Common myeloid progenitor, CD34-positive (primary cell): ENCODE results near the gene PPP1R16B.

Experiments
- CTCF ChIA-PET: fragments of 350-600 bp; sonication (Branson Sonifier 250); formaldehyde crosslinking; loops from one replicate; lab custom pipeline; 2021; ENCODE audit warnings: antibody characterized with exemption; lab: Charles Lee
- POLR2A ChIA-PET: fragments of 350-600 bp; sonication (Branson Sonifier 250); formaldehyde crosslinking; loops from one replicate; lab custom pipeline; 2021; ENCODE audit warnings: antibody characterized with exemption; lab: Charles Lee
- DNase-seq, 3 donors: peaks; one replicate each; pipeline versions ENCODE4 v3.0.0 to v3.0.0-alpha.2; 2013
- H3K27ac ChIP-seq, 2 experiments: 1 replicate in 1 of 2; 2 replicates in 1 of 2; pipeline ENCODE4 v1.7.0; 2013; ENCODE audit warnings: inconsistent platforms in 2 of 2, low read length in 2 of 2, mild to moderate bottlenecking in 2 of 2, low read depth in 1 of 2, moderate library complexity in 1 of 2; ENCODE audit not compliant: severe bottlenecking in 2 of 2, insufficient read depth in 1 of 2, poor library complexity in 1 of 2
- H3K27me3 ChIP-seq, 5 experiments: replicated peaks in 2 of 5; 1 replicate in 3 of 5; 2 replicates in 2 of 5; pipeline versions ENCODE4 v1.6.1 to v1.7.0; 2013; ENCODE audit warnings: low read length in 4 of 5, mild to moderate bottlenecking in 2 of 5, moderate library complexity in 2 of 5, inconsistent platforms in 1 of 5; ENCODE audit not compliant: insufficient read depth in 5 of 5, control insufficient read depth in 4 of 5
- H3K36me3 ChIP-seq, 4 experiments: 1 replicate in 2 of 4; 2 replicates in 2 of 4; pipeline versions ENCODE4 v1.6.1 to v1.7.0; 2013; ENCODE audit warnings: low read length in 3 of 4, control low read depth in 1 of 4, mild to moderate bottlenecking in 1 of 4; ENCODE audit not compliant: control insufficient read depth in 4 of 4, insufficient read depth in 4 of 4
- H3K4me1 ChIP-seq, 4 experiments: 1 replicate in 3 of 4; 2 replicates in 1 of 4; pipeline versions ENCODE4 v1.6.1 to v1.7.1; 2013; ENCODE audit warnings: low read length in 3 of 4, mild to moderate bottlenecking in 3 of 4, control low read depth in 1 of 4, inconsistent platforms in 1 of 4, moderate library complexity in 1 of 4; ENCODE audit not compliant: control insufficient read depth in 4 of 4, insufficient read depth in 4 of 4; ENCODE audit errors: control extremely low read depth in 1 of 4
- H3K4me3 ChIP-seq, 7 experiments: 1 replicate in 4 of 7; 2 replicates in 3 of 7; pipeline versions ENCODE4 v1.5.1 to v1.7.0; 2013; ENCODE audit warnings: mild to moderate bottlenecking in 7 of 7, low read length in 6 of 7, moderate library complexity in 6 of 7, inconsistent platforms in 2 of 7, low read depth in 2 of 7, control low read depth in 1 of 7; ENCODE audit not compliant: insufficient read depth in 4 of 7, control insufficient read depth in 1 of 7; ENCODE audit errors: extremely low read depth in 1 of 7
- H3K9me3 ChIP-seq, 5 experiments: 1 replicate in 4 of 5; 2 replicates in 1 of 5; pipeline versions ENCODE4 v1.6.1 to v1.7.1; 2013; ENCODE audit warnings: low read length in 4 of 5, mild to moderate bottlenecking in 2 of 5, inconsistent platforms in 1 of 5, low read depth in 1 of 5, moderate library complexity in 1 of 5; ENCODE audit not compliant: control insufficient read depth in 4 of 5, insufficient read depth in 2 of 5; ENCODE audit errors: control extremely low read depth in 1 of 5
- WGBS: methylation state at CpG from one replicate; pipeline ENCODE4 v1.1.5; 2013; ENCODE audit not compliant: insufficient coverage; 5-methylcytosine and 5-hydroxymethylcytosine counted together

Gene PPP1R16B

GRCh38 chr20:38905375-38905774 lies 99.9 kb downstream of the PPP1R16B start:
- H3K9me3 ChIP-seq: peaks cover 0 to 10% (median 0%) of the 10 kb centered on the region in 5 experiments

GRCh38 chr20:38907918-38908677 lies 102.6 kb downstream of the PPP1R16B start:
- Histone ChIP-seq H3K9me3 (peaks cover 0 to 10% (median 0%) of the 10 kb centered on the region in 5 experiments), H3K4me3 (no peak overlapping the region), H3K36me3 (peaks cover 4 to 51% (median 18%) of the 10 kb centered on the region in 4 experiments), H3K27me3 (no peaks in the 10 kb centered on the region), H3K27ac (no peak overlapping the region), H3K4me1 (no peaks in the 10 kb centered on the region)
- ChIA-PET POLR2A (interaction anchor here (1.1 kb wide), 1 partner anchor 45 kb away, joined by 3 read pairs; no protein-coding TSS in a partner anchor), CTCF (interaction anchor here (0.8 to 1.6 kb wide), 4 partner anchors 9 to 18 kb away, joined by 3 to 5 read pairs (median 4); partner anchors contain the start of gene FAM83D)
- DNase-seq: no peak
- 98% methylated on average over 12 of the region's 13 CpGs for WGBS

More at GRCh38 chr20:38905375-38905774, 99.9 kb downstream of the PPP1R16B start:
- Histone ChIP-seq H3K4me3 (no peak overlapping the region), H3K27me3 (no peaks in the 10 kb centered on the region), H3K4me1 (peaks cover 0 to 8% (median 2%) of the 10 kb centered on the region in 4 experiments), H3K36me3 (peaks cover 4 to 62% (median 19%) of the 10 kb centered on the region in 4 experiments), H3K27ac (no peak overlapping the region)
- CTCF ChIA-PET: interaction anchor here (1.4 to 1.5 kb wide), 2 partner anchors 11 to 19 kb away, joined by 3 to 4 read pairs; no protein-coding TSS in a partner anchor
- POLR2A ChIA-PET: no interaction called here
- DNase-seq: no peak
- 17% methylated on average over 1 of the region's 1 CpG for WGBS

GRCh38 chr20:38915355-38915754 lies 109.9 kb downstream of the PPP1R16B start:
- WGBS: 96% methylated on average over 5 of the region's 7 CpGs
- POLR2A ChIA-PET: no interaction called here
- peaks cover 0 to 28% (median 7%) of the 10 kb centered on the region in 4 experiments for H3K36me3 ChIP-seq

GRCh38 chr20:38917657-38918056 lies 112.2 kb downstream of the PPP1R16B start:
- Histone ChIP-seq H3K36me3 (peaks cover 0 to 27% (median 6%) of the 10 kb centered on the region in 4 experiments), H3K27me3 (no peaks in the 10 kb centered on the region), H3K4me3 (no peak overlapping the region), H3K9me3 (no peaks in the 10 kb centered on the region), H3K27ac (no peak overlapping the region), H3K4me1 (no peaks in the 10 kb centered on the region)
- DNase-seq: no peak
- CTCF ChIA-PET: interaction anchor here (0.6 to 1.7 kb wide), 3 partner anchors 9 to 1778 kb away, joined by 3 to 7 read pairs (median 6); partner anchors contain the start of gene FAM83D
- 97% methylated on average over 4 of the region's 4 CpGs for WGBS
- POLR2A ChIA-PET: no interaction called here

More at GRCh38 chr20:38915355-38915754, 109.9 kb downstream of the PPP1R16B start:
- no peaks in the 10 kb centered on the region for H3K9me3 ChIP-seq
- CTCF ChIA-PET: no interaction called here
- no peaks in the 10 kb centered on the region for H3K27me3 ChIP-seq
- no peak overlapping the region for H3K4me3 ChIP-seq
- H3K4me1 ChIP-seq: no peaks in the 10 kb centered on the region
- no peak overlapping the region for H3K27ac ChIP-seq
- no peak for DNase-seq

- Histone ChIP-seq H3K27ac (no peak overlapping the region), H3K9me3 (no peaks in the 10 kb centered on the region), H3K4me1 (no peaks in the 10 kb centered on the region), H3K27me3 (no peaks in the 10 kb centered on the region), H3K36me3 (peaks cover 0 to 26% (median 5%) of the 10 kb centered on the region in 4 experiments), H3K4me3 (no peak overlapping the region)
- WGBS: 97% methylated on average over 18 of the region's 19 CpGs
- CTCF ChIA-PET: interaction anchor here (1.7 kb wide), 1 partner anchor 8 kb away, joined by 7 read pairs; the partner anchor contains the start of gene FAM83D
- POLR2A ChIA-PET: no interaction called here
- DNase-seq: no peak
Observed at GRCh38 chr20:38918172-38918571, 112.7 kb downstream of the PPP1R16B start.

- 98% methylated on average over 5 of the region's 7 CpGs for WGBS
- Histone ChIP-seq H3K27me3 (no peaks in the 10 kb centered on the region), H3K27ac (no peak overlapping the region), H3K9me3 (no peaks in the 10 kb centered on the region), H3K36me3 (peaks cover 0 to 20% (median 6%) of the 10 kb centered on the region in 4 experiments), H3K4me3 (no peak overlapping the region), H3K4me1 (no peaks in the 10 kb centered on the region)
- CTCF ChIA-PET: interaction anchor here (1.0 to 6.1 kb wide), 3 partner anchors 12 to 128 kb away, joined by 3 to 39 read pairs (median 3); no protein-coding TSS in a partner anchor
- DNase-seq: no peak
- POLR2A ChIA-PET: no interaction called here
Observed at GRCh38 chr20:38919683-38920082, 114.2 kb downstream of the PPP1R16B start.

- ChIA-PET POLR2A (no interaction called here), CTCF (interaction anchor here (1.5 to 6.1 kb wide), 3 partner anchors 10 to 127 kb away, joined by 3 to 39 read pairs (median 6); no protein-coding TSS in a partner anchor)
- H3K4me1 ChIP-seq: no peaks in the 10 kb centered on the region
- H3K27ac ChIP-seq: no peak overlapping the region
- DNase-seq: no peak
- H3K36me3 ChIP-seq: peaks cover 0 to 20% (median 5%) of the 10 kb centered on the region in 4 experiments
- no peaks in the 10 kb centered on the region for H3K27me3 ChIP-seq
- WGBS: 100% methylated on average over 3 of the region's 3 CpGs
- H3K9me3 ChIP-seq: no peaks in the 10 kb centered on the region
- no peak overlapping the region for H3K4me3 ChIP-seq
Observed at GRCh38 chr20:38920411-38920810, 114.9 kb downstream of the PPP1R16B start.
